Spleen (tissue), 11 donors: Measurements from ENCODE around the gene KRTAP5-3. TPM values are rescaled to one million over a fixed set of nuclear protein-coding genes. Genes with fewer than 3 reads are reported as not detected.

Experiments used
- DNase-seq: peaks from one replicate; pipeline ENCODE4 v3.0.0-alpha.2; 2020
- H3K27ac ChIP-seq, 8 donors: fragments of 200-600 bp; sonication (generic) in 7 of 8; 1 replicate in 4 of 8; 2 replicates in 4 of 8; pipeline versions ENCODE4 v1.5.0 to v1.8.0; 2016 to 2021; ENCODE audit warnings: inconsistent platforms in 4 of 8, mild to moderate bottlenecking in 4 of 8, moderate library complexity in 1 of 8
- H3K27me3 ChIP-seq, 7 donors: fragments of 200-600 bp; sonication (generic) in 6 of 7; replicated peaks in 1 of 7; 1 replicate in 4 of 7; 2 replicates in 3 of 7; pipeline versions ENCODE4 v1.5.0 to v1.8.0; 2016 to 2021; ENCODE audit warnings: inconsistent platforms in 3 of 7, mild to moderate bottlenecking in 1 of 7
- H3K36me3 ChIP-seq, 6 donors: fragments of 200-600 bp; sonication (generic) in 5 of 6; 1 replicate in 4 of 6; 2 replicates in 2 of 6; pipeline versions ENCODE4 v1.5.0 to v1.8.0; 2016 to 2021; ENCODE audit warnings: inconsistent platforms in 2 of 6
- H3K4me1 ChIP-seq, 6 donors: fragments of 200-600 bp; sonication (generic) in 5 of 6; 1 replicate in 3 of 6; 2 replicates in 3 of 6; pipeline versions ENCODE4 v1.5.0 to v1.8.0; 2016 to 2021; ENCODE audit warnings: inconsistent platforms in 3 of 6
- H3K4me3 ChIP-seq, 8 donors: fragments of 200-600 bp; sonication (generic) in 7 of 8; 1 replicate in 4 of 8; 2 replicates in 4 of 8; pipeline versions ENCODE4 v1.5.0 to v1.8.0; 2016 to 2021; ENCODE audit warnings: inconsistent platforms in 4 of 8, mild to moderate bottlenecking in 4 of 8, moderate library complexity in 2 of 8
- H3K9me3 ChIP-seq, 8 donors: fragments of 200-600 bp; sonication (generic) in 7 of 8; 1 replicate in 4 of 8; 2 replicates in 4 of 8; pipeline versions ENCODE4 v1.5.0 to v1.8.0; 2016 to 2021; ENCODE audit warnings: inconsistent platforms in 4 of 8
- POLR2A ChIP-seq, 3 donors: fragments of 450-650 bp; IDR thresholded peaks; one replicate each; pipeline ENCODE4 v1.5.1; 2017; ENCODE audit warnings: antibody characterized with exemption in 3 of 3, mild to moderate bottlenecking in 1 of 3
- POLR2AphosphoS5 ChIP-seq, 3 donors: sonication (generic); formaldehyde crosslinking; IDR thresholded peaks; one replicate each; pipeline ENCODE4 v1.5.1; 2017; ENCODE audit warnings: antibody characterized with exemption in 3 of 3
- WGBS, 5 donors: extraction: QIAGEN DNeasy Blood & Tissue Kit in 3 of 5; methylation state at CpG; one replicate each; pipeline versions ENCODE4 v1.1.5 to v1.1.7; 2013 to 2018; 5-methylcytosine and 5-hydroxymethylcytosine counted together
- intact Hi-C: fragments of 100-400 bp; cut with DNase I; formaldehyde crosslinking; loops from one replicate; pipeline ENCODE4 v1.15.0; 2023; ENCODE audit warnings: low total_unique reads
- polyA plus RNA-seq, 3 donors: library from polyadenylated mRNA; stranded (reverse); fragments of 200-250 nt; gene quantifications; one replicate each; pipeline ENCODE4 v1.2.1, GENCODE V29; 2013
- total RNA-seq, 7 donors: library from RNA; depleted of rRNA in 3 of 7; stranded (reverse); fragments of >200 nt in 3 of 7; fragmentation: NEBNext Ultra II Directional in 4 of 7; extraction: Animal tissue kit (Norgen Biotek cat#: 25700) in 4 of 7; gene quantifications; one replicate each; pipeline versions ENCODE4 v1.1.0 to v1.2.1, GENCODE V29; 2016 to 2021
- TF ChIP-seq, protein P1 (sequence below), 11 experiments: fragments of 200-600 bp in 7 of 11; fragments of 450-650 bp in 4 of 11; sonication (generic) in 4 of 11; IDR thresholded peaks in 8 of 11; conservative IDR thresholded peaks in 3 of 11; 1 replicate in 7 of 11; 2 replicates in 4 of 11; pipeline versions ENCODE4 v1.4.0 to v1.8.0; 2016 to 2021; ENCODE audit warnings: antibody characterized with exemption in 11 of 11, inconsistent platforms in 4 of 11, mild to moderate bottlenecking in 1 of 11
- donor health status: healthy with polysubstance abuse.
- donor health status: DM: no; HTN: no; CAD: no; lungs with moderate emphysema.
- donor health status: DM: no; HTN: no; CAD: no.
- donor health status: Bipolar disorder and iron deficiency.
- donor health status: healthy.
- donor health status: DM: no; HTN: no; CAD: no.
- donor health status: DM: yes; HTN: yes; CAD: no.

Gene KRTAP5-3
- total and polyA plus RNA-seq, 10 donors = not detected

DNA sequence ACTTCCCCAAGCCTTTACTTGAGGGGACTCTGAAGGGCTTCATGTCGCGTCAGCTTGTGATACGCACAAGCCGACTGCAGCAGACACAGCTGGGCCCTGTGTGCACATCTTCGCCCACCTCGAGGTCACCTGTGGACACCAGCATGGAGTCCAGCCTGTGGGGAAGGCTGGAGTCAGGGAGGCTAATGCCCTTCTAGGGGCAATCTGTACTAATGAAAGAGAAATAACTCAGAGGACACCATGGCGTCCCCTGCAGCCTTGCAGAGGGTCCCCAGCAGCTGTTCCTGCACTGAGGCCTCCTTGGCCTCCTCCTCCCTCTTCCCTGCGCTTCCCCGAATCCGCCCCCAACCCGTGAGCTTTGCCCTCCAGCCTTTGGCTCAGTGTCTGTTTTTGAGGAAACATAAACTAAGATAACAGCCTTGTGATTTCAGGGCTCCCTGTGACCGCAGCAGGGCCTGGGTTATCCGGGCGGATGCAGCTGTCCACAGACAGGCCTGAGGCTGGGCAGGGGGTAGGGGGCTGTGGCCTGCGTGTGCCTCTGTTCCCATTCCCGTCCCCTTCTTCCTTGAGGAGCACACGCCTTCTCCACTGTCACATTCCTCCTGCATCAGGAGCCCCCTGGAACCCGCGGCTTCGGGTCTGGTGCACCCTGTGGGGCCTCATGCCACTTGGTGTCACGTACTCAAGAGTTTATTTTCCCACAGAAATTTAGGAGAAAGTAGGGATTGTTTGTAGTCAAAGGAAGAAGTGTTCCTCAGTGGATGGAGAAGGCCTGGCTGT lies 46.3 kb upstream of the KRTAP5-3 start:
- H3K36me3 ChIP-seq = no peaks in the 10 kb centered on the region
- H3K27me3 ChIP-seq = peaks cover 0 to 49% (median 4%) of the 10 kb centered on the region in 7 donors
- peaks cover 5 to 41% (median 25%) of the 10 kb centered on the region in 6 donors for H3K4me1 ChIP-seq
- H3K9me3 ChIP-seq = no peaks in the 10 kb centered on the region
- H3K27ac ChIP-seq = peak overlapping the region in 4 of 8 donors; percentile 21 to 54 (median 52)
- 33 to 46% (median 38%) methylated on average over 15 to 21 of the region's 21 CpGs for WGBS, 5 donors
- peak; percentile 76 for DNase-seq
- intact Hi-C loops = loop anchor here (5.0 to 10.0 kb wide), 3 partner anchors 38 to 500 kb away; partner anchors contain the start of gene SYT8
- no peak overlapping the region for H3K4me3 ChIP-seq
- TF ChIP-seq, protein P1, sequence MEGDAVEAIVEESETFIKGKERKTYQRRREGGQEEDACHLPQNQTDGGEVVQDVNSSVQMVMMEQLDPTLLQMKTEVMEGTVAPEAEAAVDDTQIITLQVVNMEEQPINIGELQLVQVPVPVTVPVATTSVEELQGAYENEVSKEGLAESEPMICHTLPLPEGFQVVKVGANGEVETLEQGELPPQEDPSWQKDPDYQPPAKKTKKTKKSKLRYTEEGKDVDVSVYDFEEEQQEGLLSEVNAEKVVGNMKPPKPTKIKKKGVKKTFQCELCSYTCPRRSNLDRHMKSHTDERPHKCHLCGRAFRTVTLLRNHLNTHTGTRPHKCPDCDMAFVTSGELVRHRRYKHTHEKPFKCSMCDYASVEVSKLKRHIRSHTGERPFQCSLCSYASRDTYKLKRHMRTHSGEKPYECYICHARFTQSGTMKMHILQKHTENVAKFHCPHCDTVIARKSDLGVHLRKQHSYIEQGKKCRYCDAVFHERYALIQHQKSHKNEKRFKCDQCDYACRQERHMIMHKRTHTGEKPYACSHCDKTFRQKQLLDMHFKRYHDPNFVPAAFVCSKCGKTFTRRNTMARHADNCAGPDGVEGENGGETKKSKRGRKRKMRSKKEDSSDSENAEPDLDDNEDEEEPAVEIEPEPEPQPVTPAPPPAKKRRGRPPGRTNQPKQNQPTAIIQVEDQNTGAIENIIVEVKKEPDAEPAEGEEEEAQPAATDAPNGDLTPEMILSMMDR (IDR thresholded peaks at IDR 0.05 in 8 of 11, conservative IDR thresholded peaks at IDR 0.05 in 3 of 11) = no peak
- TF ChIP-seq POLR2AphosphoS5 (IDR thresholded peaks at IDR 0.05) = peak; percentile 72 to 83 (median 76)

DNA sequence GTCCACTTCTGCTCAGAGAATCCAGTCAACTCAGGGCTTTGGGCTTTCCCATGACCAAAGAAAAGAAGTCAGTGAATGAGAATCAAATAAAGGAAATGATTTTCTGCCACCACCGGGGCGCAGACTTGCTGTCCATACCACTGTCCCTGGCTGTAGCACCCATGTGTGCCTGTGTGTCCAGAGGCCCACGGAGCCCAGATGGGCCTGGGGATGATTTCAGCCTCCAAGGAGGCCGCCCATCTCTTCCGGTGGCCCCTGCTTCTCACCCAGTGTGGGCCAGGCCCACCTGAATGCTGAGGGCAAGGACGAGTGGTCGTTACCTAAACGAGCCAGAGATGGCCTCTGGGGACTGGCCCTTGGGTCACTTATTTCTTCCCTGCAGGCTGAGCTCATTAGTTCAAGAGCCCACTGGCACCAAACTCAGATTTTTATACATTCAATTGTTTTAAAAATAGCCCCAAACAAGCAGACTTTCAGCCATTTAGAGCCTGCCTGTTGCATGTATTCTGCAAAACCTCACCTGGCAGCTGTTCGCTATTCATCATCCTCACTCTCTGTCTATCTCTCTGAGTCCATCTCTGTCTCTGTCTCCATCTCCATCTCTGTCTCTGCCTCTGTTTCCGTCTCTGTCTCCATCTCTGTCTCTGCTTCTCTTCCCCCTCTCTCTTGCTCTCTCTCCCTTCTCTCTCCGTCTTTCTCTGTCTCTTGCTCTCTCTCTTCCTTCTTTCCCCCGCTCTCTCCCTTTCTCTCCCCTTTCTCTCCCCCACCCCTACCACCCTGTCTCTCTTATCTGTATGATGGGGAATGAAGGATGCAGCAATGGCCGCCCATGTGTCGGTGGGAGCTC lies 45.5 kb upstream of the KRTAP5-3 start:
- H3K27ac ChIP-seq = peak overlapping the region in 2 of 8 donors; percentile 21 to 54
- H3K4me3 ChIP-seq = no peak overlapping the region
- H3K4me1 ChIP-seq = peaks cover 5 to 34% (median 23%) of the 10 kb centered on the region in 6 donors
- 78 to 91% (median 81%) methylated on average over 13 to 14 of the region's 14 CpGs for WGBS, 5 donors
- intact Hi-C loops = loop anchor here (5.0 to 10.0 kb wide), 3 partner anchors 39 to 501 kb away; partner anchors contain the start of gene SYT8
- TF ChIP-seq POLR2AphosphoS5 (IDR thresholded peaks at IDR 0.05) (no peak), POLR2A (IDR thresholded peaks at IDR 0.05) (no peak)
- TF ChIP-seq, protein P1 (IDR thresholded peaks at IDR 0.05 in 8 of 11, conservative IDR thresholded peaks at IDR 0.05 in 3 of 11) = no peak
- no peaks in the 10 kb centered on the region for H3K36me3 ChIP-seq
- peaks cover 0 to 43% (median 4%) of the 10 kb centered on the region in 7 donors for H3K27me3 ChIP-seq
- no peaks in the 10 kb centered on the region for H3K9me3 ChIP-seq
- peak; percentile 44 for DNase-seq

DNA sequence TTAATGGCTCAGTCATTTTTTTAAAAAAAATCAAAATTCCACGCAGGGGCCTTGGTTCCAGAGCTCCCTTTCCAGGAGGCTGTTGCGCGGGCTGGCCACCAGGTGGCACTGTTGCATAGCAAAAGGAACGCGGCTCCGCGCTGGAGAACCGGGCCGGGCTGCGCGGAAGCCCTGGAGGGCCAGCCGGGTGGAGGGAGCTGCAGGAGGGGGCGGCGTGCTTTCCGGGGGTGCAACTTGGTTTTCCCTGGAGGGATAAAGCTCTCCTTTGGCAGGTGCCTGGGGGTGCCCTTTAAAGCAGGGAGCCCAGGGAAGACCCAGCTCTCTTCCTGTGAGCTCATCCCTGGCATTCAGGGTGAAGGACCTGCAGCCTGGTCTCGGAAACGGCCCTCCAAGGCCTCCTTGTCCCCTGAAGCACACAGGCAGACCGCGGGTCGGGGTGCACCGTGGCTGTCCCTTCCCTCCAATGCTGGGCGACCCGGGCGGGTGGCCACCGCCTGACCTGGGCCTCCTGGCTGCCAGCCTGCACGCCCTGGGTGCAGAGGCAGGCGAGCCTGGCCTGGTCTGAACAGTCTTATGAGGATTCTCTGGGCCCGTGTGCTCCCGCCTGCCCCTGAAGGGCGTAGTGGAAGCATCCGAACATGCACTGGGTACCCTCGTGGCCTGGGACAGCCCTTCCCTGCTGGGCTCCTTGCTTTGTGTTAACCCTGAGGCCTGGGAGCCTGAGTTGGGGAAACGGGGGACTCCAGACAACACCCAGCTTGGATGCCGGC lies 44.7 kb upstream of the KRTAP5-3 start:
- Histone ChIP-seq H3K36me3 (no peaks in the 10 kb centered on the region), H3K27me3 (peaks cover 0 to 43% (median 4%) of the 10 kb centered on the region in 7 donors), H3K9me3 (no peaks in the 10 kb centered on the region), H3K27ac (no peak overlapping the region), H3K4me3 (peak overlapping the region in 1 of 8 donors; percentile 26), H3K4me1 (peaks cover 5 to 34% (median 23%) of the 10 kb centered on the region in 6 donors)
- intact Hi-C loops = loop anchor here (5.0 to 10.0 kb wide), 3 partner anchors 39 to 502 kb away; partner anchors contain the start of gene SYT8
- WGBS, 5 donors = 31 to 34% (median 33%) methylated on average over 16 to 34 of the region's 34 CpGs
- peak; percentile 95 for DNase-seq
- TF ChIP-seq, protein P1 (IDR thresholded peaks at IDR 0.05 in 8 of 11, conservative IDR thresholded peaks at IDR 0.05 in 3 of 11) = peak; percentile 93 to 99 (median 97)
- peak in 2 of 3 donors; percentile 57 to 60 for TF ChIP-seq POLR2AphosphoS5 (IDR thresholded peaks at IDR 0.05)
- no peak for TF ChIP-seq POLR2A (IDR thresholded peaks at IDR 0.05)
